ENCODE data around the gene UQCC2.

The UQCC2 gene

GRCh38 chr6:33683576-33684427 is 27.7 kb downstream of the UQCC2 start:
- TF ChIP-seq SIN3A (IDR thresholded peaks at IDR 0.05; ENCODE audit: borderline replicate concordance, insufficient read depth, low read length) (no peak), FOXP2 (optimal IDR thresholded peaks at IDR 0.05; ENCODE audit: borderline replicate concordance, extremely low read depth, extremely low read length, insufficient read depth) (no peak), TAF1 (IDR thresholded peaks at IDR 0.05; ENCODE audit: borderline replicate concordance, insufficient read depth, low read length) (no peak), REST (IDR thresholded peaks at IDR 0.05; ENCODE audit: insufficient read depth in 1 of 2, low read depth in 2 of 2, low read length in 2 of 2) (no peak), POLR2AphosphoS5 (IDR thresholded peaks at IDR 0.05; ENCODE audit: low read depth, low read length) (no peak)

- TF ChIP-seq SIN3A (IDR thresholded peaks at IDR 0.05; ENCODE audit: borderline replicate concordance, insufficient read depth, low read length), result no peak
- TF ChIP-seq REST (IDR thresholded peaks at IDR 0.05; ENCODE audit: insufficient read depth in 1 of 2, low read depth in 2 of 2, low read length in 2 of 2), result no peak
- TF ChIP-seq POLR2AphosphoS5 (IDR thresholded peaks at IDR 0.05; ENCODE audit: low read depth, low read length), result no peak
- no peak for TF ChIP-seq FOXP2 (optimal IDR thresholded peaks at IDR 0.05; ENCODE audit: borderline replicate concordance, extremely low read depth, extremely low read length, insufficient read depth)
- TF ChIP-seq TAF1 (IDR thresholded peaks at IDR 0.05; ENCODE audit: borderline replicate concordance, insufficient read depth, low read length), result no peak
These were observed 28.4 kb downstream of the UQCC2 start for GRCh38 chr6:33683051-33683571.

GRCh38 chr6:33682341-33682740 is 29.2 kb downstream of the UQCC2 start:
- no peak for TF ChIP-seq SIN3A (IDR thresholded peaks at IDR 0.05; ENCODE audit: borderline replicate concordance, insufficient read depth, low read length)
- no peak for TF ChIP-seq REST (IDR thresholded peaks at IDR 0.05; ENCODE audit: insufficient read depth in 1 of 2, low read depth in 2 of 2, low read length in 2 of 2)
- no peak for TF ChIP-seq TAF1 (IDR thresholded peaks at IDR 0.05; ENCODE audit: borderline replicate concordance, insufficient read depth, low read length)
- TF ChIP-seq FOXP2 (optimal IDR thresholded peaks at IDR 0.05; ENCODE audit: borderline replicate concordance, extremely low read depth, extremely low read length, insufficient read depth), result no peak
- no peak for TF ChIP-seq POLR2AphosphoS5 (IDR thresholded peaks at IDR 0.05; ENCODE audit: low read depth, low read length)

GRCh38 chr6:33679761-33680160 is 31.7 kb downstream of the UQCC2 start:
- TF ChIP-seq REST (IDR thresholded peaks at IDR 0.05; ENCODE audit: insufficient read depth in 1 of 2, low read depth in 2 of 2, low read length in 2 of 2), result no peak
- no peak for TF ChIP-seq TAF1 (IDR thresholded peaks at IDR 0.05; ENCODE audit: borderline replicate concordance, insufficient read depth, low read length)
- TF ChIP-seq FOXP2 (optimal IDR thresholded peaks at IDR 0.05; ENCODE audit: borderline replicate concordance, extremely low read depth, extremely low read length, insufficient read depth), result no peak
- no peak for TF ChIP-seq SIN3A (IDR thresholded peaks at IDR 0.05; ENCODE audit: borderline replicate concordance, insufficient read depth, low read length)
- no peak for TF ChIP-seq POLR2AphosphoS5 (IDR thresholded peaks at IDR 0.05; ENCODE audit: low read depth, low read length)
